Measurements from ENCODE around the gene SETBP1.

Gene SETBP1

DNA sequence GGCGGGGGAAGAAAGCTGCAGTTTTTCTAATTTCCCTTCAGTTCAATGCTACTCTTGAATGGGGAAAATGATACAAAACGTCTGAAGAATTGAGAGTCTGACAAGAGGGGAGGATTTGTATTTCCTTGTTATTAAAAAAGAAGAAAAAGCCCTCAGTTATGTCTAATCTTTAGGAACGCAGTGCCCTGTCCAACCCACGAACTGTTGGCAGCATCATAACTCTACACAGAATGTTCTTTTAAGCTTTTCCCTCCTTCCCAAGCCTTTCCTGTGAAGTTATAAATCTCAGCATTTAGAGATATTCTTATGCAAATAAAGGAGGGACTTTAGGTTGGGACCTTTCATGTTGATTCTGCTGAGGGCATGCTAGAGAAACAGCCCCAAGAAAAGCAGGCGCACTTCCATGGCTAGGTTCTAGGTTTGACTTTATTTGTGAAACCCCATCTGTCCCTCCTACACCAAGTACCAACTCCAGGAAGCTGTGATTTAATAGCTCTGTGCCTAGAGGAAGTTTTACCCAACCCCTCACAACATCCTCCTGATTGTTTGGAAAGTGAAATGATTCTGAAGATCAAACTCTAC lies 288.6 kb downstream of the SETBP1 start:
- DNase-seq (ENCODE audit: low read depth), result no peak

DNA sequence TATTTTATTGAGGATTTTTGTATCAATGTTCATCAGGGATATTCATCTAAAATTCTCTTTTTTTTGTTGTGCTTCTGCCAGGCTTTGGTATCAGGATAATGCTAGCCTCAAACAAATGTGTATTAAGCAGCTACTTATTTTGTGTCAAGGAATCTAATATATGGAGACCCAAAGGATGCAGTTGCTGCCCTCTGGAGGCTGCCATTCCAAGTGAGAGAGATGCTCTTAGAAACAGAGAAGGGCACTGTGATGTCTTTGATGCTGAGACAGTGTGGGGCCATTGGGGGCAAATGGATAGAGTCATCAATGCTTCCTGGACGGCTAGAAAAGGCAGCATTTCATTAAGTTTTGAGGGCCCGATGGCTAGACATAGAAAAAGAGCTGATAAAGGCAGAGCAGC lies 292.6 kb downstream of the SETBP1 start:
- DNase-seq (ENCODE audit: low read depth), result no peak

DNA sequence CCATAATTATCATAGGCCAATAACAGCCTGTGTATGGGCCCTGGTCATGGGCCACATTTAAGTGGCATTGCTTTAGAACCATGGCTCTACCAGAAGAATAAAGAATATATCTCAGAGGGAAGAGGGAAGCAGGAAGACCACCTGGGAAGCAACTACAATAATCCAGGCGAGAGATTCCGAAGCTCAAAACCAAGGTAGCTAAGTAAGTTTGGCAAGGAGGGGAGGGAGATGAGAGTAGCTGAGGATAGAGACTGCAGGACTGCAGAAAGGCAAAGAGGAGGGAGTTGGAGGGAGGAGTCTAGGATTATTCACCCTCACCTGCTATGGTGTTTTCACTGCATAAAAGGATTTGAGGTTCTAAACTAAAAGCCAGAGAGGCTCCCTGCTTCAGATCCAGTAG lies 293.5 kb downstream of the SETBP1 start:
- DNase-seq (ENCODE audit: low read depth), result no peak

DNA sequence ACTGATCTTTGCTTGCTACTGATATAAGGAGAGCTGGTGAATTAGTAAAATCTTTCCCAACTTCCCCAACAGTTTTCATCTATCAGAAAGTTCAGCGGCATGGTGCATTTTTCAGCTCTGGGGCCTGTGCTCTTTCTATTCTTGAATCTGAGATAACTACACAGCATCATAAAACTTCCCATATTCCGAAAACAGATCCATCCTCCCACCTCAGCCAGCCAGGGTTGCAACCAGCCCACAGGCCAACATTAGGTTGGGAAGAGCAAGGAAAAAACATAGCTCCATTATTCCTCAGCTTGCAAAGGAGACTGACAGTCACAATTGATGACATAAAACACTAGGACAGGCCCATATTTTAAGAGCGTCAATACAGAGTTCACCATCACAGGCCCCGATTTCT lies 297.2 kb downstream of the SETBP1 start:
- DNase-seq (ENCODE audit: low read depth), result no peak

GRCh38 chr18:44979748-44980147 lies 299.1 kb downstream of the SETBP1 start:
- DNase-seq (ENCODE audit: low read depth), result no peak

DNA sequence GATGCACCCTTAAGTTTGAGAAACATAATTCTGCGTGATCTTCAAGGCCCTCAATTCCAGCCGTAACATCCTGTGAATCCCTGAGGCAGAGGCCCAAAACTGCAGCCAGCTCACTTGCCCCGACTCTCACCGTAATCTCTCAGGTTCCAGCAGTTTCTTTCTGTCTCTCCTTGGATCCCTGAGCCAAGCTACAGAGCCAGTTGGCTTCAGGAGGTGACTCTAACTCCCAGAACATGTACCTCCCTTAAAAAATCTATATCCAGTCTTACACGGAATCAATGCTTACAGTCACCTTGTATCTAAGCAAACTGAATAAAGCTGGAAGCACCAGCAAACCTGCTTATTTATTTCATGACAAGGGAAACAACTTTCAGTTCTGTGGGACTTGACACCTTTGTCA lies 300.4 kb downstream of the SETBP1 start:
- DNase-seq (ENCODE audit: low read depth), result no peak

- DNase-seq (ENCODE audit: low read depth), result no peak
These were observed 306.2 kb downstream of the SETBP1 start for GRCh38 chr18:44986933-44987332.

DNA sequence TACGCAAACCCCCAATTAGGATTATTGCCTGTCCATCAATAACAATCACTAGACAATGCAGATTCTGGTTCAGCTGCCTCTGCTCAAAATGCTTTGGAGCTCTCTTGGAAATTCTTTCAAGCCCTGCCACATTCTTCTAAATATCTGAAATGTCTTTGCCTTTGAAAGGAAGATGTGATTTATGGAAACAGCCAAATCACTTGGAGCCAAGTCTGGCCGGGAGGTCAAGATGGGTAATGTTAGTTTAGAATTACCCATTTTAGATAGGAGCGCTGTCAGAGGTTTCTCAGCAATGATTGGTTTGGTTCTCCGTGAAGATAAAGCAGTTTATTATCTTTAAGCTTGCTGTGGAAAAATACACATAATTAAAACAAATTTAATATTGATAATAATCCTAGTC lies 306.7 kb downstream of the SETBP1 start:
- DNase-seq (ENCODE audit: low read depth), result no peak

- no peak for DNase-seq (ENCODE audit: low read depth)
These were observed 308.3 kb downstream of the SETBP1 start for GRCh38 chr18:44988821-44989587.

GRCh38 chr18:44996261-44996660 lies 315.6 kb downstream of the SETBP1 start:
- no peak for DNase-seq (ENCODE audit: low read depth)

- no peak for DNase-seq (ENCODE audit: low read depth)
These were observed 316.5 kb downstream of the SETBP1 start for GRCh38 chr18:44997174-44997573.

GRCh38 chr18:44998360-44998759 lies 317.7 kb downstream of the SETBP1 start:
- no peak for DNase-seq (ENCODE audit: low read depth)

GRCh38 chr18:45004546-45005080 lies 323.9 kb downstream of the SETBP1 start:
- DNase-seq (ENCODE audit: low read depth), result no peak

DNA sequence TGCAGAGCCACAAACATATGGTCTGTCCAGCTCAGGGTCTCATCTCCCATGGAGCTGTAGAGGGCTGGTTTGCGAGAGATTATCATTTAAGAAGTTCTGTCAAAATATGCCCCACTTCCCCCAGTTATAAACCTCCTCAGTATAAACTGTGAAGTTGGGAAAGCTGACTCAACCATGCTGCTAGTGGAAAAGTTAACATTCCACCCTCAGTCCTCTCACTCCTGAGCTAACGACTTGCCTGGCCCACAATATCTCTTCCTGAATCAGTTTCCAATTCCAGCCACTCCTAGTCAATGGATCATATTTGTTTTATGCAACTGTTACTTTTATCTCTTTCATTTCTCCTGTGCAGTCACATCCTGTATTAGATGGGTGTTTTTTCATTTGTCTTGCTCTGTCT lies 326.2 kb downstream of the SETBP1 start:
- DNase-seq (ENCODE audit: low read depth), result no peak

DNA sequence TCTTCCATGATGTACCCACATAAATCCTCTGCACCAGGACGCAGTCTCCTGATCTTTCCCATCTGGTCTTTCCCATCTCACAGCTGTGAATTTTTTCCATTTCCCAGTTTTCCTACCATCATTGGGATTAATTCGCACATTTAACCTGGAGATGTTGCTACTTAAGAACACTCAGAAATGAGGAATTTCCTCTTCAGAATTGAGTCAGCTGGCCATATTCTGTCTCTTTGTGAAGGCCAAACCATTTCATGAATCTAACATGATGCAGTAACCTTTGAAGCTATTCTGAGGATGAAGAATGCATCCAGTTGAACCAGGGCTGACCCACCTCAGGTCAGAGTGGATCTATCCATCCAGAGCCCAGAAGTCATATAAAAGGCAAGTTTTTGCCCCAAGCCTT lies 326.8 kb downstream of the SETBP1 start:
- no peak for DNase-seq (ENCODE audit: low read depth)

DNA sequence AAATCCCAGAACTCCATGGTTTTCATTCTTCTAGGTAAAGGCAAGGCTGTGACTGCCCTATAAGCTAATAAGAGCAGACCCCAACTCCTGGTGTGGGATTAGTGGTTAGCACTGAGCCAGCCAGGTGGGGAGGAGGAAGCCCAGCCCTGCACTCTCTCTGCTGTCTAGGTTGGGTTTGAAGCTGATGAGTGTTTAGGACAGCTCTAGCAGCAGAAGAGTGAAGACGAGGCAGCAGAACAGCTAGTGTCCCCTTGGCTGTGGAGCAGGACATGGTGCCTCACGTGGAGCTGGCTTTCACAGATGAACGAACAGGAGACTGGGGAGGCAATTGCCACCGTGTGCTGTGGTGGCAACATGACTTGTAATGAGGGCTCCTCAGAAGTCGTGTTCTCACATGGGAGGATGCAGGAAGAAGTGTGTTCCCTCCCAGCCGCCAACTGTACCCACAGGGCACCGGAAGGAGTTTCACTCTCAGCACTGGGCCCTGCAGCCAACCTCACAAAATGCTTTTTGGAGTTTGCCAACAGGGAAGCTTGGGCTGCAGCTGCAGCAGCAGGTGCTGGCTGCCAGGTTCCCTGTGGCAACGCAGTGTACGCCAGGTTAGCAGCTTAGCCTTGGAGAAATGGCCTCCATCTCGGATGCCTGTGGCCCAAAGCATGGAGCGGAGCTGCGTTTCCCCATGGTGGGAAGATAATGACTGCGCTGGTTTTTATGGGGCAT lies 328.2 kb downstream of the SETBP1 start:
- DNase-seq (ENCODE audit: low read depth), result no peak

DNA sequence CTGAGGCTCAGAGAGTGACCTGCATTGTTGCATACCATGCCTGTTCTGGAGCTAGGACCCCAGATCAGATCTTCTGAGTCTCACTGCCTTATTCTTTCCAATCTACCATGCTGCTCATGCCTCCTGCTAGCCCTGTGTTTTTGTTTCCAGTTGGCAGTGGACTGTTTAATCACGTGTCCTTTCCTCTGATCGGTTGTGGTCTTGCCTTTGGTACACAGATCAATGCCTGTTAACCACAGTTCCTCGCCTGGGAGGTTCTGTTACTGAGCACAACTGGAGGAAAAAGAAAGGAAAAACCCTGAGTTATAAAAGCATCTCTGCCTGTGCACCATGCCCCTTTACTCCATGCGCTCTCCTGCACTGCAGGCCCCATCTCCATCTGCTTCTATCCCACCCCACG lies 329.1 kb downstream of the SETBP1 start:
- DNase-seq (ENCODE audit: low read depth), result no peak

DNA sequence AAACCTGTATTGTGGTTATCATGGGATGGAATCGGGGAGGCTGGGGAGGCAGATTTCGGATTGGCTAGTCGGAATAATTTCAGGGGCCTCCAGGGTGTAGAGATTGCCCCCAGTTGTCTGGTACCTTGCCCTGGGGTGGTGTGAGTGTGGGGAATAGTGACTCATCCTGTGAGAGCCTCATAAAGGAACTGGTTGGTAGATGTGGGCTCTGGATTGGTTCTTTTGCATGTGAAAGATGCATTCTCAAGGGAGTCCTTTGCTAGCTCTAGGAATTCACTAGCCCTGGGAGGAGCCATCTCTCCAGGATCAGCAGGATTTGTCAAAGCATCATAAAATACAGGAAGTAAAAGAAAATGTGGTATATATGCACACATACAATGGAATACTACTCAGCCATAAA lies 331.6 kb downstream of the SETBP1 start:
- no peak for DNase-seq (ENCODE audit: low read depth)

GRCh38 chr18:45014047-45014501 lies 333.4 kb downstream of the SETBP1 start:
- no peak for DNase-seq (ENCODE audit: low read depth)

- DNase-seq (ENCODE audit: low read depth), result no peak
These were observed 335.1 kb downstream of the SETBP1 start for GRCh38 chr18:45015788-45016128.

DNA sequence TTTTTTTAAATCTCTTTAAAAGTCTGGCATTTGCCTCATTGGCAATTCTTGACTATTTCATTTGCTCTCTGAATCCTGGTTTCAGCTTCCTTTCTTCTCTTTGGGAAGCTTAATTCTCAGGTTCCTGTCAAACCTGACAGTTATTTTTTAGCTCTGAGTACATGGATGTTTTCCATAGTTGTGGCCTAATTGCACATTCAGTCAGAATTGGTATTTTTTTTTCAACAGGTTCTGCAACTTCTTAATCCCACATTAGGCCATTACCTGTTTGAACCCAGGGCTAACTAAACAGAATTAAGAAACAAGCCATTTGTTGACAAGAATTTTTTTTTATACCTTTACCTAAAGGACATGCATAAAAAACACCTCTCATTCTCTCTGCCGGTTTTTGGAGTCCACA lies 338.8 kb downstream of the SETBP1 start:
- DNase-seq (ENCODE audit: low read depth), result no peak

- DNase-seq (ENCODE audit: low read depth), result no peak
These were observed 342.8 kb downstream of the SETBP1 start for GRCh38 chr18:45023519-45023918.
